HUES64 (cell line): Measurements from ENCODE around the gene THADA. TPM values are rescaled to one million over a fixed set of nuclear protein-coding genes. Genes with fewer than 3 reads are reported as not detected.
"Not testable (repeated sequence)": the region's sequence is repeated elsewhere in the genome, so short reads cannot be mapped to it uniquely, and the experiment has no call there.

Source experiments
- H3K27ac ChIP-seq: 2 replicates; pipeline ENCODE4 v1.7.0; 2013; ENCODE audit warnings: low read depth, low read length, inconsistent platforms
- H3K27me3 ChIP-seq: 2 replicates; pipeline ENCODE4 v1.6.1; 2013; ENCODE audit warnings: mild to moderate bottlenecking, low read length; ENCODE audit not compliant: insufficient read depth
- H3K36me3 ChIP-seq: 2 replicates; pipeline ENCODE4 v1.6.1; 2013; ENCODE audit warnings: mild to moderate bottlenecking, low read length; ENCODE audit not compliant: insufficient read depth
- H3K4me1 ChIP-seq: 2 replicates; pipeline ENCODE4 v1.6.1; 2013; ENCODE audit warnings: mild to moderate bottlenecking, low read length, moderate library complexity; ENCODE audit not compliant: insufficient read depth
- H3K4me3 ChIP-seq: 2 replicates; pipeline ENCODE4 v1.5.1; 2013; ENCODE audit warnings: mild to moderate bottlenecking, low read length, moderate library complexity
- H3K9ac ChIP-seq: 2 replicates; pipeline ENCODE4 v1.6.1; 2013; ENCODE audit warnings: mild to moderate bottlenecking, low read depth, low read length
- H3K9me3 ChIP-seq: 2 replicates; pipeline ENCODE4 v1.6.1; 2013; ENCODE audit warnings: low read depth, low read length; ENCODE audit not compliant: insufficient read depth
- WGBS: fragments of 150-250, 120-280 bp; methylation state at CpG from one replicate; pipeline ENCODE4 v1.1.7; 2013; ENCODE audit warnings: missing lambda C conversion rate; 5-methylcytosine and 5-hydroxymethylcytosine counted together
- polyA plus RNA-seq, 2 experiments: library from polyadenylated mRNA; stranded (reverse); fragments of 50-300 nt; gene quantifications; one replicate each; pipeline ENCODE4 v1.2.3, GENCODE V29; 2013

Gene THADA
- 16.3 TPM for polyA plus RNA-seq (2013, experiment 1 of 2)
- 16.8 TPM for polyA plus RNA-seq (2013, experiment 2 of 2)

DNA sequence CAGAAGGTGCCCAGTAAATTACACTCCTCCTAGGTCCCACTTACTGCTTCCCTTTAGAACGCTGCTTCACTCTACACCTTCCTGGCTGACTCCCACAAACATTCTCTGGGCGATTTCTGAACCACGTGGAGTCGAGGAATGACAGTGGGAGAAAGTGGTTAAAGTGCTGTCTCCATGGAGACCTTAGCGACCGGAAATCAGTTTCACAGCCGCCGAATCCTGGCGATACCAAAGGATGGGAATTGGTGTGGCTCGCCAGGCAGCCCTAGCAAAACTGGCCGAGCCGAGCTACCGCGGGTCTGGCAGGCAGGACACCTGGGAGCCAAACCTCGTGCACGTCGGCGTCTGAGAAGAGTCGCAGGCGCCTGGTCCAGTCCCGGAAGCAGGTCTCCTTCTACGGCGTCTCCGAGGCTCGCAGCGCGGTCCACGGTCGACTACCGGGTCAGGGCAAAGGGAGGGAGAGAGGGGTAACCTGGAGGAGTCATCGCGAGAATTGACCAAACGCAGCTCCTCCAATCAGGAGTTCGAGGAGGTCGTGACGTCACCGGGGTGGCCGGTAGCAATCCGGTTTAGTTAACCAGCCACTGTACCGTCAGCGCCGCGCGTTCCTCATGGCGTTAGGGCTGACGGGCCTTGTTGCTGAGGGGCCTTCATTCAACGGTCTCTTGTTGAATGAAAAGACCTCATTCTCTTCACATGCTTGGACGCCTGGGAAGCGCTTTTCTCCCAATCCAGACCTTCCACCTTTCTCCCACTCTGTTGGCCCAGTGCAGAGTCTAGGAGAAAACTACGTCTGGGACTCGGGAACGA is at the start of gene THADA:
TSS of gene THADA (minus strand) at position 436 of the 810 bp plus-strand sequence. CDS start 3,646 bp downstream, outside the sequence.
- H3K4me1 ChIP-seq: peaks cover 4% of the 10 kb centered on the region; the same call in 1 of the 2 replicates
- peak within 1 kb of the TSS; percentile 94 for H3K9ac ChIP-seq
- H3K9me3 ChIP-seq: no peaks in the 10 kb centered on the region
- no peaks in the 10 kb centered on the region for H3K27me3 ChIP-seq
- peak within 1 kb of the TSS; percentile 88 for H3K27ac ChIP-seq
- H3K4me3 ChIP-seq: peak within 1 kb of the TSS; percentile 82
- peaks cover 16% of the 10 kb centered on the region for H3K36me3 ChIP-seq
- under 1% methylated on average over 52 of the region's 52 CpGs for WGBS

DNA sequence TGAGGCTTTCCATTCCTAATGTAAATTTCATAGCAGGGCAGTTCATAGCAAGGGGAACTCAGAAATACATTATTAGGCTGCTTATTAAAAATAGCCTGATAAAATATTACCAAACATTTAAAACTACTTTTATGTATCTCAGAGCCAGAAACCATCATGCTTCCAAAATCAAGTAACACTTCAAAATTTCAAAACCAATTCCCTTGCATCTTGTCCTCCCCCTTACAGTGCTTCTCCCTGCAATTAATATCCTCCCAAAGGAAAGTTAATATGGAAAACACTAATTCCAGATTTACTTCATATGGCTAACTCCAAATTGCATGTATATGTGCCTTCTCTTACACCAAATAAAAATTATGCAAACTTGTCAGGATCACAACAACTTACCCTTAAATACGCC is 47.8 kb upstream of the THADA start:
- Histone ChIP-seq H3K4me3 (no peak overlapping the region), H3K27ac (no peak overlapping the region), H3K27me3 (peaks cover 3% of the 10 kb centered on the region; the same call in 1 of the 2 replicates), H3K9me3 (no peaks in the 10 kb centered on the region), H3K4me1 (no peaks in the 10 kb centered on the region), H3K36me3 (no peaks in the 10 kb centered on the region), H3K9ac (no peak overlapping the region)
- WGBS: 90% methylated on average over 1 of the region's 1 CpG

- Histone ChIP-seq H3K4me3 (no peak overlapping the region), H3K9me3 (no peaks in the 10 kb centered on the region), H3K9ac (no peak overlapping the region), H3K27me3 (peaks cover 16% of the 10 kb centered on the region), H3K27ac (no peak overlapping the region), H3K36me3 (no peaks in the 10 kb centered on the region), H3K4me1 (no peaks in the 10 kb centered on the region)
- 89% methylated on average over 1 of the region's 2 CpGs for WGBS
These were observed 46.5 kb upstream of the THADA start for GRCh38 chr2:43642363-43642762.

DNA sequence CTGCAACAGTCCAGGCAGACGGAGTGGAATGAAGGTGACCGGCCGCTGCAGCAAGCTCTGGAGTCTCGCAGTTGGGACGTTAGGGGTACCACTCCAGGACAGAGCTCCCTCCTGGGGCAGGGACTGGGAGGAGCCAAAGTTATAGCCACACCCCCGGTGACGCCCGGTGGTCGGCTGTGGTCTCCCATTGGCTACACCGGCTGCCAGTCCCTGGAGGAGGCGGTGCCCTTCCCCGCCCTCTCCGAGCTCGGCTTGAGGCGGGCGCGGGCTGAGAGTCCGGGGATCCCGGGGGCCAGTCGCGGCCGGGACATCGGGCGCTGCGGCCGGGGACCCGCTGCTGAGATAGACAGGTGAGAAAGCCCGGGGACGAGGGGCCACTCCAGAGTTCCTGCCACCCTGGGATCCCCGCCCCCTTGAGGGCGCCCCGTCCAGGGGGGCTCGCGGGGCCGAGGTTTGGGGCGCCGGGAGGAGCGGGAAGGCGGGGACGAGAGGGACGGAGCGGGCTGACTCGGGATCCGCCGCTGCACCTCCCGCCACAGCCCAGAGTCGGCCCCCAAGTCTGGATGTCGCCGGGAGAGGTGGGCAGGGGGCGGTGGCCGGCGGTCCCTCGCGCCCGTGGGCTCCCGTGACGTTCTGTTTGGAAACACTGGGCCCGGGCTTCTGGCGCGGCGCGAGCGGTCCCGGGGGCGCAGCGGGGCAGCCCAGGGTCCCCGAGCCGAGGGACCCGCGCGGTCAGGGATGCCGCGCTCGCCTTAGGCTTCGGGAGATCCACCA is 41.4 kb upstream of the THADA start, which contains the start of gene PLEKHH2:
TSS of gene PLEKHH2 (plus strand) at position 231 of the 774 bp plus-strand sequence. CDS start 7,414 bp downstream, outside the sequence.
- no peaks in the 10 kb centered on the region; the same call in 1 of the 2 replicates for H3K4me1 ChIP-seq
- no peak within 1 kb of the TSS for H3K27ac ChIP-seq
- H3K4me3 ChIP-seq: peak within 1 kb of the TSS; percentile 74
- H3K27me3 ChIP-seq: peaks cover 21% of the 10 kb centered on the region
- no peaks in the 10 kb centered on the region for H3K9me3 ChIP-seq
- under 1% methylated on average over 75 of the region's 75 CpGs for WGBS
- no peaks in the 10 kb centered on the region for H3K36me3 ChIP-seq
- H3K9ac ChIP-seq: peak within 1 kb of the TSS; percentile 45; the same call in 1 of the 2 replicates

GRCh38 chr2:43636621-43637020 is 40.8 kb upstream of the THADA start:
- WGBS: 48% methylated on average over 10 of the region's 10 CpGs
- H3K9ac ChIP-seq: no peak overlapping the region
- H3K4me3 ChIP-seq: peak overlapping the region; percentile 74
- H3K27ac ChIP-seq: no peak overlapping the region
- H3K4me1 ChIP-seq: no peaks in the 10 kb centered on the region; the same call in 1 of the 2 replicates
- H3K9me3 ChIP-seq: no peaks in the 10 kb centered on the region
- peaks cover 21% of the 10 kb centered on the region for H3K27me3 ChIP-seq
- no peaks in the 10 kb centered on the region for H3K36me3 ChIP-seq

GRCh38 chr2:43636153-43636552 is 40.3 kb upstream of the THADA start:
- not testable (repeated sequence) for H3K9ac ChIP-seq, H3K4me3 ChIP-seq, H3K9me3 ChIP-seq, H3K36me3 ChIP-seq, H3K27ac ChIP-seq, H3K4me1 ChIP-seq
- 96% methylated on average over 11 of the region's 12 CpGs for WGBS
- H3K27me3 ChIP-seq: peaks cover 21% of the 10 kb centered on the region

DNA sequence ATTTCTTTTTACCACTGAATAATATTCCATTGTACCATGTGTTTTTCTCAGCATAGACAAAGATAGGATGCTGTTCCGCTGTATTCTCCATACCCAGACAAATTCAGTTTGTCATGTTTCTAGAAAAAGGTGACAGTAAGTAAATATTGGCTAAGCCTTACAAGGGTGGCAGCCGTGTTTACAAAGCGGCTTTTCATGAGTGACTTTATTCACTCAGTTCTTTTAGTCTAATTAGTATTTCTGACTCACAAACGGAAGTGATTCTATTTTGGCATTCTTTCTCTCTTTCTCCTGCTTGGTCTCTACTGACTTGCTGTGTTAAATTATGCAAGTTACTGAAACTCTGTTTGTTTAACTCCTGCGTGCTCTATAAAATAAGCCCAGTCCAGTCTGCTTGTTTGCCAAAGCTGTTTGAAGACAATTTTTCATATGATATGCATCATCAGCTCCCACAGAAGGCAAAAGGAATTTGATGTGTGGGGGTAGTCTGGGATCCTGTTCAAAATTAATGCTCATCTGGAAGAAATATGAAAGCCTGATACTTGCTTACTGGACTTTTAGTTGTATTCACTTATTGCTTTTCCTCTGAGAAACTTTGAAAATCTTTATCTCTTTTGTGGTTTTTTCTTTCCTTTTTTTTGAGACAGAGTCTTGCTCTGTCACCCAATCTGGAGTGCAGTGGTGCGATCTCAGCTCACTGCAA is 38.9 kb upstream of the THADA start:
- H3K4me1 ChIP-seq: no peaks in the 10 kb centered on the region; the same call in 1 of the 2 replicates
- no peak overlapping the region for H3K4me3 ChIP-seq
- no peak overlapping the region for H3K9ac ChIP-seq
- no peaks in the 10 kb centered on the region for H3K36me3 ChIP-seq
- WGBS: 83% methylated on average over 6 of the region's 6 CpGs
- no peak overlapping the region for H3K27ac ChIP-seq
- peaks cover 21% of the 10 kb centered on the region for H3K27me3 ChIP-seq
- H3K9me3 ChIP-seq: no peaks in the 10 kb centered on the region

- no peaks in the 10 kb centered on the region; the same call in 1 of the 2 replicates for H3K4me1 ChIP-seq
- H3K4me3 ChIP-seq: no peak overlapping the region
- no peaks in the 10 kb centered on the region for H3K9me3 ChIP-seq
- no peak overlapping the region for H3K27ac ChIP-seq
- H3K9ac ChIP-seq: no peak overlapping the region
- WGBS: 81% methylated on average over 10 of the region's 11 CpGs
- no peaks in the 10 kb centered on the region for H3K36me3 ChIP-seq
- H3K27me3 ChIP-seq: peaks cover 2% of the 10 kb centered on the region; the same call in 1 of the 2 replicates
These were observed 35.9 kb upstream of the THADA start for GRCh38 chr2:43631618-43632317.

- H3K4me3 ChIP-seq: no peak overlapping the region
- H3K9me3 ChIP-seq: no peaks in the 10 kb centered on the region
- H3K9ac ChIP-seq: no peak overlapping the region
- no peak overlapping the region for H3K27ac ChIP-seq
- H3K36me3 ChIP-seq: no peaks in the 10 kb centered on the region
- H3K4me1 ChIP-seq: no peaks in the 10 kb centered on the region
- no peaks in the 10 kb centered on the region for H3K27me3 ChIP-seq
- WGBS: 87% methylated on average over 6 of the region's 6 CpGs
These were observed 27.2 kb upstream of the THADA start for GRCh38 chr2:43622931-43623451.

- no peaks in the 10 kb centered on the region for H3K4me1 ChIP-seq
- no peak overlapping the region for H3K27ac ChIP-seq
- no peak overlapping the region for H3K9ac ChIP-seq
- H3K9me3 ChIP-seq: no peaks in the 10 kb centered on the region
- WGBS: 97% methylated on average over 10 of the region's 10 CpGs
- H3K27me3 ChIP-seq: no peaks in the 10 kb centered on the region
- no peak overlapping the region for H3K4me3 ChIP-seq
- H3K36me3 ChIP-seq: no peaks in the 10 kb centered on the region
These were observed 23.7 kb upstream of the THADA start for GRCh38 chr2:43619511-43619910.
